Testis (tissue), 3 donors: ENCODE results near the gene RSRP1. TPM values are rescaled to one million over a fixed set of nuclear protein-coding genes. Genes with fewer than 3 reads are reported as not detected.

Experiments used
- DNase-seq: peaks from one replicate; pipeline ENCODE4 v3.0.0-alpha.2; 2019
- H3K27ac ChIP-seq, 2 donors: fragments of 200-600 bp; sonication (generic); one replicate each; pipeline ENCODE4 v1.5.1; 2019
- H3K27me3 ChIP-seq: fragments of 200-600 bp; sonication (generic); one replicate; pipeline ENCODE4 v1.5.1; 2019
- H3K36me3 ChIP-seq: fragments of 200-600 bp; sonication (generic); one replicate; pipeline ENCODE4 v1.5.1; 2017; ENCODE audit warnings: low read depth; ENCODE audit errors: missing control alignments
- H3K4me1 ChIP-seq: fragments of 200-600 bp; sonication (generic); one replicate; pipeline ENCODE4 v1.5.1; 2019
- H3K4me3 ChIP-seq, 2 donors: fragments of 200-600 bp; sonication (generic); one replicate each; pipeline ENCODE4 v1.5.1; 2017 to 2019
- H3K9me3 ChIP-seq: fragments of 200-600 bp; sonication (generic); one replicate; pipeline ENCODE4 v1.5.1; 2017
- POLR2A ChIP-seq: fragments of 450-650 bp; IDR thresholded peaks from one replicate; pipeline ENCODE4 v1.6.1; 2017; ENCODE audit warnings: antibody characterized with exemption, mild to moderate bottlenecking, moderate library complexity
- WGBS, 2 donors: methylation state at CpG; one replicate each; pipeline ENCODE4 v1.1.5; 2018; 5-methylcytosine and 5-hydroxymethylcytosine counted together
- intact Hi-C: fragments of 100-400 bp; cut with DNase I; formaldehyde crosslinking; loops from one replicate; pipeline ENCODE4 v1.15.1; 2023; ENCODE audit warnings: low total_unique reads
- polyA plus RNA-seq: library from polyadenylated mRNA; stranded (reverse); fragments of 350-450 nt; fragmentation: Illumina TruSeq; extraction: RNeasy Lipid Tissue Mini Kit (QIAGEN cat#74804); gene quantifications from one replicate; pipeline ENCODE4 v1.2.3, GENCODE V29; 2014; ENCODE audit warnings: low read depth, low replicate concordance; ENCODE audit not compliant: insufficient read depth
- total RNA-seq, 2 donors: library from RNA; depleted of rRNA; stranded (reverse); fragments of >200 nt; gene quantifications; one replicate each; pipeline ENCODE4 v1.2.3, GENCODE V29; 2016
- TF ChIP-seq, protein P1 (sequence below), 3 experiments: fragments of 450-650 bp in 2 of 3; fragments of 200-600 bp in 1 of 3; sonication (generic) in 1 of 3; IDR thresholded peaks; one replicate each; pipeline ENCODE4 v1.5.1; 2016 to 2019; ENCODE audit warnings: antibody characterized with exemption in 3 of 3, mild to moderate bottlenecking in 2 of 3, moderate library complexity in 1 of 3

RSRP1 gene
- total and polyA plus RNA-seq, 3 donors from 2014 or later = 73.7 to 175 (median 171) TPM

GRCh38 chr1:25219661-25220251 is 27.5 kb downstream of the RSRP1 start:
- Histone ChIP-seq H3K4me1 (no peaks in the 10 kb centered on the region), H3K27me3 (no peaks in the 10 kb centered on the region), H3K9me3 (no peaks in the 10 kb centered on the region), H3K4me3 (no peak overlapping the region), H3K36me3 (no peaks in the 10 kb centered on the region), H3K27ac (no peak overlapping the region)
- 95 to 97% methylated on average over 9 of the region's 9 CpGs for WGBS, 2 donors
- intact Hi-C loops = no loop called here
- no peak for TF ChIP-seq POLR2A
- TF ChIP-seq, protein P1, sequence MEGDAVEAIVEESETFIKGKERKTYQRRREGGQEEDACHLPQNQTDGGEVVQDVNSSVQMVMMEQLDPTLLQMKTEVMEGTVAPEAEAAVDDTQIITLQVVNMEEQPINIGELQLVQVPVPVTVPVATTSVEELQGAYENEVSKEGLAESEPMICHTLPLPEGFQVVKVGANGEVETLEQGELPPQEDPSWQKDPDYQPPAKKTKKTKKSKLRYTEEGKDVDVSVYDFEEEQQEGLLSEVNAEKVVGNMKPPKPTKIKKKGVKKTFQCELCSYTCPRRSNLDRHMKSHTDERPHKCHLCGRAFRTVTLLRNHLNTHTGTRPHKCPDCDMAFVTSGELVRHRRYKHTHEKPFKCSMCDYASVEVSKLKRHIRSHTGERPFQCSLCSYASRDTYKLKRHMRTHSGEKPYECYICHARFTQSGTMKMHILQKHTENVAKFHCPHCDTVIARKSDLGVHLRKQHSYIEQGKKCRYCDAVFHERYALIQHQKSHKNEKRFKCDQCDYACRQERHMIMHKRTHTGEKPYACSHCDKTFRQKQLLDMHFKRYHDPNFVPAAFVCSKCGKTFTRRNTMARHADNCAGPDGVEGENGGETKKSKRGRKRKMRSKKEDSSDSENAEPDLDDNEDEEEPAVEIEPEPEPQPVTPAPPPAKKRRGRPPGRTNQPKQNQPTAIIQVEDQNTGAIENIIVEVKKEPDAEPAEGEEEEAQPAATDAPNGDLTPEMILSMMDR (IDR thresholded peaks at IDR 0.05) = no peak
- DNase-seq = no peak

DNA sequence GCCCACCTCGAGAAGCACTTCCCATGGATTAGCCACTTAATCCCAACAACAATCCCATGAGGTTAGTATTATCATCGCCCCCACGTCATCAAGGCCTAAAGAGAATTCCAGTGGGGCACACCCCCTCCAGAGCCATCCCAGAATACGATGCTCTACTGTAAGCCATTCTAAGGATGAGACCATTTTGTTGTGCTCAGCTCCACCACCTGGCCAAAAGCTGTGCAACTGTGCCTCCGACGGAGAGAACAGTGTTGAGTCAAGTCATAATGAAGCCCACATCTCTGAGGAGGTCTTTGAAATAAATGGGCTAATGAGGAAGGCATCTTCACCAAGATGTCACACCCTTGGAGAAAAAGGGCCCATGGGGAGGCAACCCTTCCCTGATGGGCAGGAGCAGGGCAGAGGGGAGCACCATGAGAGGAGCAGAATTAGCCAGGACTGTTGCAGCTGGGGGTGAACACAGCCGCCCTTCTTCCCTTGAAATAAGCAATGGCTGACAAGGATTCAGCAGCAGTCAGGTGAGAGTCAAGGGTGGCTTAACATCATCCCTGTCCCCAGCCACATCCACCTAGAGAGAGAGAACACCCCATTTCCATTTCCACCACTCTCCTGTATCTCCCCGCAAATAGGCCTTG is 29.5 kb downstream of the RSRP1 start:
- intact Hi-C loops = no loop called here

DNA sequence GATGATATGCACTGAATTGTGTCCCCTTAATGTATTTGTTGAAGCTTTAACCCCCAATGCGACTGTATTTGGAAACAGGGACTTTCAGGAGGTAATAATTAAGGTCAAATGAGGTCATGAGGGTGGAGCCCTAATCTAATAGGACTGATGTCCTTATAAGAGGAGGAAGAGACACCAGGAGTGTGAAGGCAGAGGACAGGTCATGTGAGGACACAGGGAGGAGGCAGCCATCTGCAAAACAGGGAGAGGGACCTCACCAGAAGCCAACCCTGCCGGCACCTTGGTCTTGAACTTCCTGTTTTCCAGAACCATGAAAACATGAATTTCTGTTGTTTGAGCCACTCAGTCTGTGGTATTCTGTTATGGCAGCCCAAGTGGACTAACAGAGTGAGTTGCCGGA is 30.2 kb downstream of the RSRP1 start:
- no peak for DNase-seq
- Histone ChIP-seq H3K27me3 (no peaks in the 10 kb centered on the region), H3K4me1 (no peaks in the 10 kb centered on the region), H3K9me3 (no peaks in the 10 kb centered on the region), H3K4me3 (no peak overlapping the region), H3K27ac (no peak overlapping the region), H3K36me3 (no peaks in the 10 kb centered on the region)
- intact Hi-C loops = no loop called here
- WGBS, 2 donors = 92 to 94% methylated on average over 3 of the region's 3 CpGs
- TF ChIP-seq POLR2A = no peak
- TF ChIP-seq, protein P1 (IDR thresholded peaks at IDR 0.05) = no peak

More for the DNA sequence above, 29.5 kb downstream of the RSRP1 start:
- Histone ChIP-seq H3K27me3 (no peaks in the 10 kb centered on the region), H3K4me1 (no peaks in the 10 kb centered on the region), H3K4me3 (no peak overlapping the region), H3K9me3 (no peaks in the 10 kb centered on the region), H3K27ac (no peak overlapping the region), H3K36me3 (no peaks in the 10 kb centered on the region)
- WGBS, 2 donors = 86 to 92% methylated on average over 8 of the region's 8 CpGs
- TF ChIP-seq POLR2A = no peak
- TF ChIP-seq, protein P1 (IDR thresholded peaks at IDR 0.05) = no peak
- DNase-seq = no peak

DNA sequence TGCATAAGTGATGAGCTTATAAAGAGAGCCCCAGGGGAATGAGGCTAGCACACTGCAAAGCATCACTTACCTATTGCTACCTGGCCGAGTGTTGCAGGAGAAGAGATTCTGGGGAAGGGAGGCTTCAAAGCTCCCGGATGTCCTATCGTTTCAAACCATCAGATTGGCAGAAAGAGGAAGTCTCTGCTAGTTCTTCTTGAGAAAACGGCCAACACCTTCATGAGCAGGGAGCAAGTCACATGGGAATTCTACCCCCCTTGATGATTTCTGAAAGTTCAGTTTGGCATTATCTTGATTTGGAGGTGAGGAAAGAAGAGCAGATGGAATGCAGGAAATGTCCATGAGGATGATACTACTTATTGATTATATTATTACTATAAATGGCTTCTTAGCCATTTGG is 31.1 kb downstream of the RSRP1 start:
- Histone ChIP-seq H3K4me3 (no peak overlapping the region), H3K9me3 (no peaks in the 10 kb centered on the region), H3K4me1 (no peaks in the 10 kb centered on the region), H3K27ac (no peak overlapping the region), H3K36me3 (no peaks in the 10 kb centered on the region), H3K27me3 (no peaks in the 10 kb centered on the region)
- 78 to 87% methylated on average over 4 of the region's 4 CpGs for WGBS, 2 donors
- TF ChIP-seq POLR2A = no peak
- TF ChIP-seq, protein P1 (IDR thresholded peaks at IDR 0.05) = no peak
- no peak for DNase-seq
- intact Hi-C loops = no loop called here

DNA sequence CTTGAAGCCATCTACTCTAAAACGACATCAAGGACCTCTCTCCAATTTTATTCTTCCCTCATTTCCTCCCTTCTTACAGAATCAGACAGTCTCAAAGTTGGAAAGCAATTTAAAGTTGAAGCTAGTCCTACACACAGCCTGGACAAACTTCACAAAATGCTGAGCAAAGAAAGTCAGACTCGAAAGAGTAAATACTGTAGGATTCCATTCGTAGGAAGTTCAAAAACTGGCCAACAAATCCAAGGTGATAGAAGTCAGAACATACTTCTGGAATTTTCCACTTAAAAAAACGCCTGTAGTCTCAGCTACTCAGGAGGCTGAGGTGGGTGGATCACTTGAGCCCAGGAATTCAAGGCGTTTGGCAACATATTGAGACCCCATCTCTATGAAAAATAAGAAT is 34.5 kb downstream of the RSRP1 start:
- Histone ChIP-seq H3K4me3 (no peak overlapping the region), H3K36me3 (no peaks in the 10 kb centered on the region), H3K4me1 (no peaks in the 10 kb centered on the region), H3K27me3 (no peaks in the 10 kb centered on the region), H3K9me3 (no peaks in the 10 kb centered on the region), H3K27ac (no peak overlapping the region)
- TF ChIP-seq, protein P1 (IDR thresholded peaks at IDR 0.05) = no peak
- no peak for TF ChIP-seq POLR2A
- WGBS, 2 donors = 65 to 74% methylated on average over 5 of the region's 5 CpGs
- DNase-seq = no peak
- intact Hi-C loops = no loop called here
